Uterus (tissue), 2 donors: ENCODE measurements around the gene KCNJ4.

Source experiments
- POLR2A ChIP-seq, 2 donors: fragments of 450-650 bp; IDR thresholded peaks; one replicate each; pipeline ENCODE4 v1.6.1; 2016; ENCODE audit warnings: antibody characterized with exemption in 2 of 2, mild to moderate bottlenecking in 1 of 2, moderate library complexity in 1 of 2
- TF ChIP-seq, protein P1 (sequence below), 4 experiments: fragments of 200-600 bp in 2 of 4; fragments of 450-650 bp in 2 of 4; sonication (generic) in 2 of 4; IDR thresholded peaks; one replicate each; pipeline ENCODE4 v1.5.1; 2016 to 2019; ENCODE audit warnings: antibody characterized with exemption in 4 of 4, mild to moderate bottlenecking in 2 of 4, moderate library complexity in 1 of 4

DNA sequence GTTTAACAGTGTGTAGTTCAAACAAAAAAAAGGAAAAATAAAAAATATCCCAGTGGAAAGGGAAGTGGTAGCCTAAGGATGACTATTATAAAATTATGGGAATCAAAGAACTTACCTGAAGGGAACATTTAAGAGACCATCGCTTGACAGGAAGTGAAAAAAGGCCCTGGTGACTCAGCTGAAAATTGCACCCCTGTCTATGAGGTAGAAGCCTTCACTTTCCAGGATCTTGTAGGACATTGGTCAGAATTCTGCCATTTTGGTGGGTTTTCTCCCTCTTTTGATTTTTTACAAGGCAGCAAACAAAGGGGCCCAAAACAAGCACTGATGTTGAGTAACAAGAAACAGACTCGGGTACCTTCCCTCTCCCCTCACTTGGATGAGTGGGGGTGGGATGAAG is 35.5 kb upstream of the KCNJ4 start:
- TF ChIP-seq, protein P1, sequence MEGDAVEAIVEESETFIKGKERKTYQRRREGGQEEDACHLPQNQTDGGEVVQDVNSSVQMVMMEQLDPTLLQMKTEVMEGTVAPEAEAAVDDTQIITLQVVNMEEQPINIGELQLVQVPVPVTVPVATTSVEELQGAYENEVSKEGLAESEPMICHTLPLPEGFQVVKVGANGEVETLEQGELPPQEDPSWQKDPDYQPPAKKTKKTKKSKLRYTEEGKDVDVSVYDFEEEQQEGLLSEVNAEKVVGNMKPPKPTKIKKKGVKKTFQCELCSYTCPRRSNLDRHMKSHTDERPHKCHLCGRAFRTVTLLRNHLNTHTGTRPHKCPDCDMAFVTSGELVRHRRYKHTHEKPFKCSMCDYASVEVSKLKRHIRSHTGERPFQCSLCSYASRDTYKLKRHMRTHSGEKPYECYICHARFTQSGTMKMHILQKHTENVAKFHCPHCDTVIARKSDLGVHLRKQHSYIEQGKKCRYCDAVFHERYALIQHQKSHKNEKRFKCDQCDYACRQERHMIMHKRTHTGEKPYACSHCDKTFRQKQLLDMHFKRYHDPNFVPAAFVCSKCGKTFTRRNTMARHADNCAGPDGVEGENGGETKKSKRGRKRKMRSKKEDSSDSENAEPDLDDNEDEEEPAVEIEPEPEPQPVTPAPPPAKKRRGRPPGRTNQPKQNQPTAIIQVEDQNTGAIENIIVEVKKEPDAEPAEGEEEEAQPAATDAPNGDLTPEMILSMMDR (IDR thresholded peaks at IDR 0.05) = no peak
- no peak for TF ChIP-seq POLR2A (IDR thresholded peaks at IDR 0.05)
